Loucy (cell line): Measurements from ENCODE around the gene ZNF543.

Experiments
- H2AFZ ChIP-seq: fragments of 200-600 bp; sonication (generic); 2 replicates; pipeline ENCODE4 v1.6.0; 2016; ENCODE audit warnings: antibody characterized with exemption, mild to moderate bottlenecking, low read length, moderate library complexity
- H3F3A ChIP-seq: fragments of 200-600 bp; 2 replicates; pipeline ENCODE4 v1.6.0; 2016; ENCODE audit warnings: antibody characterized with exemption, low read depth, mild to moderate bottlenecking
- H3K27me3 ChIP-seq: fragments of 200-600 bp; sonication (generic); 2 replicates; pipeline ENCODE4 v1.6.1; 2014; ENCODE audit warnings: low read length, mild to moderate bottlenecking; ENCODE audit not compliant: insufficient read depth, poor library complexity, severe bottlenecking
- H3K36me3 ChIP-seq: fragments of 200-600 bp; sonication (generic); 2 replicates; pipeline ENCODE4 v1.6.1; 2016; ENCODE audit warnings: low read length; ENCODE audit not compliant: insufficient read depth
- H3K4me1 ChIP-seq: fragments of 200-600 bp; sonication (generic); 2 replicates; pipeline ENCODE4 v1.5.1; 2014; ENCODE audit warnings: low read length, mild to moderate bottlenecking; ENCODE audit not compliant: insufficient read depth, poor library complexity, severe bottlenecking
- H3K4me2 ChIP-seq: fragments of 200-600 bp; sonication (generic); 2 replicates; pipeline ENCODE4 v1.6.0; 2014; ENCODE audit warnings: antibody characterized with exemption, low read length, low read depth, mild to moderate bottlenecking; ENCODE audit not compliant: poor library complexity, severe bottlenecking
- H3K4me3 ChIP-seq: fragments of 200-600 bp; sonication (generic); 2 replicates; pipeline ENCODE4 v1.5.1; 2014; ENCODE audit warnings: low read length, mild to moderate bottlenecking, mixed read lengths; ENCODE audit not compliant: poor library complexity, severe bottlenecking
- H3K79me2 ChIP-seq: fragments of 200-600 bp; sonication (generic); 2 replicates; pipeline ENCODE4 v1.6.1; 2014; ENCODE audit warnings: low read length; ENCODE audit not compliant: insufficient read depth
- H3K9ac ChIP-seq: fragments of 200-600 bp; sonication (generic); 2 replicates; pipeline ENCODE4 v1.6.0; 2014; ENCODE audit warnings: mild to moderate bottlenecking, low read depth, low read length, moderate library complexity; ENCODE audit not compliant: poor library complexity, severe bottlenecking
- H3K9me2 ChIP-seq: fragments of 200-600 bp; sonication (generic); replicated peaks from 2 replicates; pipeline ENCODE4 v1.6.1; 2016; ENCODE audit warnings: low read depth, low read length, mixed read lengths
- H3K9me3 ChIP-seq: fragments of 200-600 bp; sonication (generic); 2 replicates; pipeline ENCODE4 v1.6.1; 2014; ENCODE audit warnings: mild to moderate bottlenecking, antibody characterized with exemption, low read length, low read depth; ENCODE audit not compliant: insufficient read depth
- H4K20me1 ChIP-seq: fragments of 200-600 bp; sonication (generic); 2 replicates; pipeline ENCODE4 v1.6.0; 2014; ENCODE audit warnings: antibody characterized with exemption, low read length, mild to moderate bottlenecking; ENCODE audit not compliant: insufficient read depth, poor library complexity, severe bottlenecking
- CTCF ChIP-seq: fragments of 200-600 bp; sonication (generic); conservative IDR thresholded peaks from 2 replicates; pipeline ENCODE4 v1.5.1; 2014; ENCODE audit warnings: mild to moderate bottlenecking, antibody characterized with exemption, low read length
- EZH2phosphoT487 ChIP-seq: fragments of 200-600 bp; IDR thresholded peaks from 2 replicates; pipeline ENCODE4 v1.6.1; 2018; ENCODE audit warnings: antibody characterized with exemption, mild to moderate bottlenecking, moderate library complexity, borderline replicate concordance

ZNF543 gene

GRCh38 chr19:57317503-57317902 is 2.8 kb upstream of the ZNF543 start:
- H3K27me3 ChIP-seq: peaks cover 4% of the 10 kb centered on the region
- H3K4me3 ChIP-seq: no peak overlapping the region
- TF ChIP-seq CTCF: no peak
- TF ChIP-seq EZH2phosphoT487: no peak
- H3K4me2 ChIP-seq: no peak overlapping the region
- no peak overlapping the region for H3K9ac ChIP-seq
- H3K4me1 ChIP-seq: peaks cover 19% of the 10 kb centered on the region
- peaks cover 21% of the 10 kb centered on the region for H3K79me2 ChIP-seq
- no peak overlapping the region for H2AFZ ChIP-seq
- H4K20me1 ChIP-seq: peaks cover 20% of the 10 kb centered on the region
- H3K36me3 ChIP-seq: no peaks in the 10 kb centered on the region
- H3K9me3 ChIP-seq: no peaks in the 10 kb centered on the region
- H3F3A ChIP-seq: no peaks in the 10 kb centered on the region
- no peaks in the 10 kb centered on the region for H3K9me2 ChIP-seq

- Histone ChIP-seq H4K20me1 (peaks cover 25% of the 10 kb centered on the region), H3K9ac (peak overlapping the region; percentile 96), H3K36me3 (peaks cover 6% of the 10 kb centered on the region; the same call in 1 of the 2 replicates), H3F3A (no peaks in the 10 kb centered on the region), H3K4me2 (peak overlapping the region; percentile 93), H3K27me3 (peaks cover 4% of the 10 kb centered on the region), H3K79me2 (peaks cover 32% of the 10 kb centered on the region), H3K4me3 (peak overlapping the region; percentile 96), H2AFZ (peak overlapping the region; percentile 98), H3K9me3 (no peaks in the 10 kb centered on the region), H3K9me2 (no peaks in the 10 kb centered on the region), H3K4me1 (peaks cover 23% of the 10 kb centered on the region)
- TF ChIP-seq CTCF (no peak), EZH2phosphoT487 (no peak)
Measured at GRCh38 chr19:57319869-57320179, 448 bp upstream of the ZNF543 start.

GRCh38 chr19:57321116-57321515 is 844 bp downstream of the ZNF543 start:
- Histone ChIP-seq H3K36me3 (peaks cover 13% of the 10 kb centered on the region; the same call in 1 of the 2 replicates), H2AFZ (no peak overlapping the region), H3K79me2 (peaks cover 32% of the 10 kb centered on the region), H3K9ac (peak overlapping the region; percentile 96), H3K4me2 (peak overlapping the region; percentile 90), H3F3A (no peaks in the 10 kb centered on the region), H3K4me1 (peaks cover 23% of the 10 kb centered on the region), H3K4me3 (peak overlapping the region; percentile 96), H3K9me2 (no peaks in the 10 kb centered on the region), H3K27me3 (no peaks in the 10 kb centered on the region), H3K9me3 (no peaks in the 10 kb centered on the region), H4K20me1 (peaks cover 25% of the 10 kb centered on the region)
- TF ChIP-seq EZH2phosphoT487 (no peak), CTCF (no peak)
